H1 (cell line): Measurements from ENCODE around the gene MUS81. TPM values are rescaled to one million over a fixed set of nuclear protein-coding genes. Genes with fewer than 3 reads are reported as not detected.

Experiments used
- CTCF ChIA-PET: fragments of 300-600 bp; sonication (Branson Sonifier 250); formaldehyde crosslinking; loops from one replicate; lab custom pipeline; 2021; ENCODE audit not compliant: partially characterized antibody; lab: Charles Lee
- POLR2A ChIA-PET: fragments of 300-600 bp; sonication (Branson Sonifier 250); formaldehyde crosslinking; loops from one replicate; lab custom pipeline; 2021; ENCODE audit warnings: inconsistent platforms; ENCODE audit not compliant: partially characterized antibody; lab: Charles Lee
- DNase-seq, 2 experiments: peaks; one replicate each; pipeline versions ENCODE4 v3.0.0 to v3.0.0-alpha.2; 2010 to 2022; ENCODE audit warnings: low spot score in 2 of 2, low read depth in 1 of 2, mixed read lengths in 1 of 2
- FAIRE-seq: peaks from 2 replicates; lab custom pipeline; 2011; peaks lifted over from hg19 to GRCh38; lab: Jason Lieb, UNC
- H2AFZ ChIP-seq: 2 replicates; pipeline ENCODE4 v1.8.1; 2012; ENCODE audit warnings: low read length, inconsistent platforms
- H2AK5ac ChIP-seq: 2 replicates; pipeline ENCODE4 v1.6.1; 2013; ENCODE audit warnings: low read depth, low read length
- H2BK120ac ChIP-seq: replicated peaks from 2 replicates; pipeline ENCODE3; 2013; ENCODE audit warnings: low read depth, low read length, inconsistent platforms
- H2BK12ac ChIP-seq: 2 replicates; pipeline ENCODE4 v1.6.1; 2013; ENCODE audit warnings: low read depth, low read length
- H2BK15ac ChIP-seq: 2 replicates; pipeline ENCODE4 v1.6.1; 2013; ENCODE audit warnings: low read length
- H2BK20ac ChIP-seq: 2 replicates; pipeline ENCODE4 v1.6.1; 2013; ENCODE audit warnings: low read length
- H2BK5ac ChIP-seq: 2 replicates; pipeline ENCODE4 v1.6.1; 2013; ENCODE audit warnings: low read depth, low read length
- H3K14ac ChIP-seq: 2 replicates; pipeline ENCODE4 v1.6.1; 2013; ENCODE audit warnings: inconsistent platforms; ENCODE audit not compliant: insufficient read length
- H3K18ac ChIP-seq: 2 replicates; pipeline ENCODE4 v1.6.1; 2013; ENCODE audit warnings: low read length; ENCODE audit errors: extremely low read depth
- H3K23ac ChIP-seq: 2 replicates; pipeline ENCODE4 v1.6.1; 2013; ENCODE audit warnings: inconsistent platforms; ENCODE audit not compliant: insufficient read length
- H3K23me2 ChIP-seq: 2 replicates; pipeline ENCODE4 v1.6.1; 2013; ENCODE audit warnings: low read depth, low read length
- H3K27ac ChIP-seq: 2 replicates; pipeline ENCODE4 v1.6.1; 2011; ENCODE audit warnings: low read depth, low read length, inconsistent platforms
- H3K27me3 ChIP-seq, 4 experiments: replicated peaks in 1 of 4; 1 replicate in 1 of 4; 2 replicates in 3 of 4; pipeline versions ENCODE4 v1.6.1 to v1.8.1; 2011 to 2013; ENCODE audit warnings: low read length in 3 of 4, mild to moderate bottlenecking in 3 of 4, inconsistent platforms in 2 of 4, mixed read lengths in 2 of 4, moderate library complexity in 1 of 4; ENCODE audit not compliant: control insufficient read depth in 3 of 4, insufficient read depth in 3 of 4; ENCODE audit errors: extremely low read depth in 1 of 4
- H3K36me3 ChIP-seq, 4 experiments: 2 replicates each; pipeline versions ENCODE4 v1.6.1 to v1.8.1; 2011 to 2013; ENCODE audit warnings: mild to moderate bottlenecking in 4 of 4, low read length in 3 of 4, moderate library complexity in 2 of 4, control low read depth in 1 of 4, inconsistent platforms in 1 of 4; ENCODE audit not compliant: insufficient read depth in 4 of 4, control insufficient read depth in 2 of 4
- H3K4ac ChIP-seq: replicated peaks from 2 replicates; pipeline ENCODE3; 2013; ENCODE audit warnings: low read length, low read depth, mixed read lengths, inconsistent platforms; ENCODE audit not compliant: insufficient read length
- H3K4me1 ChIP-seq, 4 experiments: replicated peaks in 1 of 4; 1 replicate in 1 of 4; 2 replicates in 3 of 4; pipeline versions ENCODE4 v1.6.1 to v1.8.1; 2011 to 2013; ENCODE audit warnings: low read length in 3 of 4, inconsistent platforms in 2 of 4, mixed read lengths in 1 of 4; ENCODE audit not compliant: insufficient read depth in 4 of 4, control insufficient read depth in 3 of 4
- H3K4me2 ChIP-seq, 2 experiments: 2 replicates each; pipeline versions ENCODE4 v1.6.1 to v1.8.1; 2011 to 2013; ENCODE audit warnings: low read depth in 2 of 2, low read length in 2 of 2, control low read depth in 1 of 2, inconsistent platforms in 1 of 2, mild to moderate bottlenecking in 1 of 2; ENCODE audit not compliant: insufficient read depth in 1 of 2
- H3K4me3 ChIP-seq, 4 experiments: fragments of 200-600, 300-600 bp in 1 of 4; sonication (generic), shearing (Covaris generic), sonication (Bioruptor Twin) in 1 of 4; 2 replicates each; pipeline versions ENCODE4 v1.5.1 to v1.8.1; 2011 to 2016; ENCODE audit warnings: low read length in 4 of 4, low read depth in 3 of 4, control low read depth in 2 of 4, inconsistent platforms in 2 of 4, mild to moderate bottlenecking in 2 of 4, mixed read lengths in 1 of 4, moderate library complexity in 1 of 4; ENCODE audit not compliant: insufficient read depth in 2 of 4; ENCODE audit errors: extremely low read depth in 1 of 4
- H3K56ac ChIP-seq: replicated peaks from 2 replicates; pipeline ENCODE3; 2013; ENCODE audit warnings: low read depth, mild to moderate bottlenecking, mixed read lengths, low read length, inconsistent platforms; ENCODE audit not compliant: insufficient read length
- H3K79me1 ChIP-seq: 2 replicates; pipeline ENCODE4 v1.6.1; 2013; ENCODE audit warnings: low read depth, low read length, control low read depth
- H3K79me2 ChIP-seq, 2 experiments: 2 replicates each; pipeline versions ENCODE4 v1.6.1 to v1.8.1; 2012 to 2013; ENCODE audit warnings: low read length in 2 of 2, mild to moderate bottlenecking in 2 of 2, inconsistent platforms in 1 of 2; ENCODE audit not compliant: insufficient read depth in 2 of 2, control insufficient read depth in 1 of 2
- H3K9ac ChIP-seq, 4 experiments: replicated peaks in 1 of 4; 1 replicate in 1 of 4; 2 replicates in 3 of 4; pipeline versions ENCODE4 v1.6.1 to v1.8.1; 2011 to 2013; ENCODE audit warnings: low read depth in 3 of 4, low read length in 3 of 4, control low read depth in 2 of 4, mild to moderate bottlenecking in 2 of 4, moderate library complexity in 2 of 4, inconsistent platforms in 1 of 4; ENCODE audit errors: extremely low read depth in 1 of 4
- H3K9me3 ChIP-seq, 2 experiments: 2 replicates each; pipeline versions ENCODE4 v1.6.1 to v1.8.1; 2012 to 2013; ENCODE audit warnings: mild to moderate bottlenecking in 2 of 2, moderate library complexity in 2 of 2, control low read depth in 1 of 2, inconsistent platforms in 1 of 2, low read depth in 1 of 2, low read length in 1 of 2, mixed read lengths in 1 of 2; ENCODE audit not compliant: insufficient read depth in 2 of 2
- H4K20me1 ChIP-seq, 2 experiments: replicated peaks in 1 of 2; 2 replicates each; pipeline versions ENCODE3 to v1.8.1; 2011 to 2013; ENCODE audit warnings: inconsistent platforms in 2 of 2, low read length in 2 of 2, mild to moderate bottlenecking in 1 of 2; ENCODE audit not compliant: insufficient read depth in 2 of 2, control insufficient read depth in 1 of 2
- H4K5ac ChIP-seq: 2 replicates; pipeline ENCODE4 v1.6.1; 2013; ENCODE audit warnings: low read length, low read depth, mixed read lengths, inconsistent platforms; ENCODE audit not compliant: insufficient read length
- H4K8ac ChIP-seq: 2 replicates; pipeline ENCODE4 v1.8.0; 2013; ENCODE audit warnings: mild to moderate bottlenecking, moderate library complexity, low read length, inconsistent platforms; ENCODE audit not compliant: insufficient read depth; ENCODE audit errors: extremely low read depth
- H4K91ac ChIP-seq: replicated peaks from 2 replicates; pipeline ENCODE3; 2013; ENCODE audit warnings: low read length, mixed read lengths, inconsistent platforms; ENCODE audit not compliant: insufficient read length
- BACH1 ChIP-seq: IDR thresholded peaks from 2 replicates; pipeline ENCODE4 v1.6.1; 2012; ENCODE audit warnings: low read length, improper control_type of control experiment
- CBX8 ChIP-seq: fragments of 300-800, 300-1000 bp; sonication (generic); IDR thresholded peaks from 2 replicates; pipeline ENCODE4 v1.7.1; 2016; ENCODE audit warnings: low read depth, low read length, borderline replicate concordance
- CREB1 ChIP-seq: IDR thresholded peaks from 2 replicates; pipeline ENCODE4 v1.6.1; 2012; ENCODE audit warnings: inconsistent platforms
- E2F6 ChIP-seq: IDR thresholded peaks from 2 replicates; pipeline ENCODE4 v1.6.1; 2012; ENCODE audit warnings: inconsistent platforms
- KDM5A ChIP-seq: fragments of 200-600 bp; IDR thresholded peaks from 2 replicates; pipeline ENCODE4 v1.7.1; 2012; ENCODE audit warnings: mild to moderate bottlenecking, low read length, inconsistent platforms, mixed read lengths
- MAFK ChIP-seq: IDR thresholded peaks from 2 replicates; pipeline ENCODE4 v1.6.1; 2012; ENCODE audit warnings: low read depth, mild to moderate bottlenecking, improper control_type of control experiment, low read length
- MAX ChIP-seq: IDR thresholded peaks from 2 replicates; pipeline ENCODE4 v1.6.1; 2012; ENCODE audit warnings: inconsistent platforms
- POLR2A ChIP-seq, 2 experiments: IDR thresholded peaks; 1 replicate in 1 of 2; 2 replicates in 1 of 2; pipeline ENCODE4 v1.6.1; 2011; ENCODE audit warnings: low read depth in 2 of 2, low read length in 2 of 2, mild to moderate bottlenecking in 2 of 2; ENCODE audit errors: control extremely low read depth in 1 of 2
- RAD21 ChIP-seq, 2 experiments: IDR thresholded peaks in 1 of 2; conservative IDR thresholded peaks in 1 of 2; 2 replicates each; pipeline ENCODE4 v1.6.1; 2011; ENCODE audit warnings: low read depth in 2 of 2, low read length in 2 of 2, improper control_type of control experiment in 1 of 2, inconsistent platforms in 1 of 2, mild to moderate bottlenecking in 1 of 2, moderate library complexity in 1 of 2
- RBBP5 ChIP-seq: IDR thresholded peaks from 2 replicates; pipeline ENCODE4 v1.7.1; 2012; ENCODE audit warnings: low read depth, mild to moderate bottlenecking, inconsistent platforms, low read length, moderate library complexity, borderline replicate concordance
- SP1 ChIP-seq: IDR thresholded peaks from 2 replicates; pipeline ENCODE4 v1.6.1; 2011; ENCODE audit warnings: low read depth, low read length
- SUZ12 ChIP-seq: fragments of 200-600 bp; sonication (generic); IDR thresholded peaks from 2 replicates; pipeline ENCODE4 v1.6.1; 2012; ENCODE audit warnings: mild to moderate bottlenecking, inconsistent platforms, low read length, moderate library complexity, mixed read lengths
- TEAD4 ChIP-seq: IDR thresholded peaks from 2 replicates; pipeline ENCODE4 v1.6.1; 2012; ENCODE audit warnings: low read depth, low read length, inconsistent platforms, mixed read lengths
- WGBS, 2 experiments: shearing (Covaris generic) in 1 of 2; methylation state at CpG; one replicate each; pipeline versions ENCODE4 v1.1.6 to v1.1.7; 2013 to 2015; ENCODE audit warnings: low lambda C conversion rate in 2 of 2, mixed read lengths in 2 of 2, inconsistent platforms in 1 of 2, low coverage in 1 of 2, missing lambda C conversion rate in 1 of 2; ENCODE audit not compliant: insufficient replicate concordance in 2 of 2, insufficient coverage in 1 of 2, insufficient read length in 1 of 2; ENCODE audit errors: extremely low coverage in 1 of 2, missing lambda C conversion rate in 1 of 2; 5-methylcytosine and 5-hydroxymethylcytosine counted together
- polyA plus RNA-seq, 7 experiments: library from polyadenylated mRNA; depleted of rRNA in 3 of 7; stranded (reverse) in 5 of 7; unstranded in 2 of 7; fragments of >200 nt in 5 of 7; fragments of 200-250 nt in 2 of 7; gene quantifications; 1 replicate in 5 of 7; 2 replicates in 1 of 7; 4 replicates in 1 of 7; pipeline versions ENCODE4 v1.2.1 to v1.2.3, GENCODE V29; 2011 to 2013; ENCODE audit warnings: missing spikeins in 2 of 7, mixed read lengths in 2 of 7
- total RNA-seq: library from RNA; stranded (reverse); fragmentation: NEBNext Ultra II Directional; extraction: Animal tissue kit (Norgen Biotek cat#: 25700); gene quantifications from 2 replicates; pipeline ENCODE4 v1.2.1, GENCODE V29; 2021

The MUS81 gene
- total and polyA plus RNA-seq, 2 of the 8 experiments (the other 6 are each of a cell fraction or from before 2014, with no cell fraction given): 30.2 to 31.5 TPM

- H4K91ac ChIP-seq: no peak overlapping the region
- no peaks in the 10 kb centered on the region for H3K36me3 ChIP-seq
- no peak overlapping the region for H3K9ac ChIP-seq
- H4K20me1 ChIP-seq: no peaks in the 10 kb centered on the region
- no peaks in the 10 kb centered on the region for H3K79me2 ChIP-seq
- H2BK15ac ChIP-seq: no peak overlapping the region
- no peak for TF ChIP-seq E2F6
- no peak for TF ChIP-seq KDM5A
- no peak for TF ChIP-seq SUZ12
- no peak for TF ChIP-seq CBX8
- TF ChIP-seq MAX: no peak
- no peak for TF ChIP-seq SP1
- no peak for TF ChIP-seq CREB1
- no peak for TF ChIP-seq RAD21 (IDR thresholded peaks at IDR 0.05 in 1 of 2, conservative IDR thresholded peaks at IDR 0.05 in 1 of 2; ENCODE audit: low read depth in 2 of 2, low read length in 2 of 2)
- no peak for TF ChIP-seq MAFK
- no peak for TF ChIP-seq TEAD4
- no peak for TF ChIP-seq POLR2A (IDR thresholded peaks at IDR 0.05; ENCODE audit: control extremely low read depth in 1 of 2, low read depth in 2 of 2, low read length in 2 of 2)
- no peak for TF ChIP-seq BACH1
- no peak for TF ChIP-seq RBBP5
- FAIRE-seq: no peak
- no peak overlapping the region for H4K8ac ChIP-seq
- DNase-seq: no peak
- no peak overlapping the region for H2BK12ac ChIP-seq
- H2BK20ac ChIP-seq: no peak overlapping the region
- no peak overlapping the region for H3K4me3 ChIP-seq
- no peak overlapping the region for H4K5ac ChIP-seq
- no peak overlapping the region for H3K4me2 ChIP-seq
- H3K14ac ChIP-seq: no peak overlapping the region
- no peaks in the 10 kb centered on the region for H3K9me3 ChIP-seq
- H2BK120ac ChIP-seq: no peak overlapping the region
- H3K4me1 ChIP-seq: no peaks in the 10 kb centered on the region
- peaks cover 0 to 11% (median 4%) of the 10 kb centered on the region in 4 experiments; a peak in 4 of 7 replicates for H3K27me3 ChIP-seq
- H2AFZ ChIP-seq: no peak overlapping the region
- no peak overlapping the region for H3K18ac ChIP-seq
- no peak overlapping the region for H3K23ac ChIP-seq
- 0 out of 2 replicates have a peak, but pooled peaks cover 1% of the 10 kb centered on the region for H3K23me2 ChIP-seq
- no peaks in the 10 kb centered on the region for H3K79me1 ChIP-seq
- 83% methylated on average over 3 of the region's 3 CpGs; no CpG with 5 or more reads in 1 of the 2 experiments for WGBS, 2 experiments
- no peak overlapping the region for H3K27ac ChIP-seq
- no peak overlapping the region for H3K56ac ChIP-seq
- no peak overlapping the region for H3K4ac ChIP-seq
- no peak overlapping the region for H2AK5ac ChIP-seq
- ChIA-PET CTCF (interaction anchor here (0.6 to 19.6 kb wide), 22 partner anchors 9 to 190 kb away, joined by 3 to 347 read pairs (median 6); partner anchors contain the start of genes AP5B1, CCDC85B, FIBP and KAT5), POLR2A (interaction anchor here (1.4 to 1.8 kb wide), 4 partner anchors 13 to 105 kb away, joined by 3 to 5 read pairs (median 4); partner anchors contain the start of gene KAT5)
- H2BK5ac ChIP-seq: no peak overlapping the region
These were observed 43.5 kb upstream of the MUS81 start for GRCh38 chr11:65816696-65817095.
